Keratinocyte (primary cell): ENCODE measurements around the gene AMACR.

Experiments
- EZH2 ChIP-seq: IDR thresholded peaks from one replicate; pipeline ENCODE4 v1.6.1; 2012; ENCODE audit warnings: inconsistent platforms, mild to moderate bottlenecking, low read length, moderate library complexity
- TF ChIP-seq, protein P1 (sequence below), 3 experiments: IDR thresholded peaks in 1 of 3; conservative IDR thresholded peaks in 1 of 3; optimal IDR thresholded peaks in 1 of 3; 2 replicates in 2 of 3; 3 replicates in 1 of 3; pipeline versions ENCODE3 to v1.5.1; 2011; ENCODE audit warnings: low read length in 3 of 3, mild to moderate bottlenecking in 3 of 3, moderate library complexity in 2 of 3, control low read depth in 1 of 3, inconsistent platforms in 1 of 3; ENCODE audit not compliant: insufficient read depth in 2 of 3; ENCODE audit errors: extremely low read depth in 1 of 3

DNA sequence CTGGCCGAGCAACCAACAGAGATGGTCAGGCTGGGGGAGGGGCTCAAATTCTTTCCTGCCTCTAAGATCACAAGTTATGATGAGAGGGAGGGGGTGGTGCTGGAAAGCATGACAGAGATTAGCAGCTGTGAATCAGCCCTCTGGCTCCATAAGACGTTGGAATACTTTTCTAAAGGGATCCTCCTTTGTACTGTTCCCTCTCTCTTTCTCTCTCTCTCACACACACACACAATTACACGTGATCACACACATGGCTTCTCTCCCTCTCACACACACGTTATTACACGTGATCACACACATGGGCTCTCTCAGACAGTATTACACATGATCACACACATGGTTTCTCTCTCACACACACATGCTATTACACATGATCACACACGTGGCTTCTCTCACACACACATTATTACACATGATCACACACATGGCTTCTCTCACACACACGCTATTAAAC, 23.2 kb downstream of the AMACR start, which contains the start of gene SLC45A2:
- no peak for TF ChIP-seq EZH2
- TF ChIP-seq, protein P1, sequence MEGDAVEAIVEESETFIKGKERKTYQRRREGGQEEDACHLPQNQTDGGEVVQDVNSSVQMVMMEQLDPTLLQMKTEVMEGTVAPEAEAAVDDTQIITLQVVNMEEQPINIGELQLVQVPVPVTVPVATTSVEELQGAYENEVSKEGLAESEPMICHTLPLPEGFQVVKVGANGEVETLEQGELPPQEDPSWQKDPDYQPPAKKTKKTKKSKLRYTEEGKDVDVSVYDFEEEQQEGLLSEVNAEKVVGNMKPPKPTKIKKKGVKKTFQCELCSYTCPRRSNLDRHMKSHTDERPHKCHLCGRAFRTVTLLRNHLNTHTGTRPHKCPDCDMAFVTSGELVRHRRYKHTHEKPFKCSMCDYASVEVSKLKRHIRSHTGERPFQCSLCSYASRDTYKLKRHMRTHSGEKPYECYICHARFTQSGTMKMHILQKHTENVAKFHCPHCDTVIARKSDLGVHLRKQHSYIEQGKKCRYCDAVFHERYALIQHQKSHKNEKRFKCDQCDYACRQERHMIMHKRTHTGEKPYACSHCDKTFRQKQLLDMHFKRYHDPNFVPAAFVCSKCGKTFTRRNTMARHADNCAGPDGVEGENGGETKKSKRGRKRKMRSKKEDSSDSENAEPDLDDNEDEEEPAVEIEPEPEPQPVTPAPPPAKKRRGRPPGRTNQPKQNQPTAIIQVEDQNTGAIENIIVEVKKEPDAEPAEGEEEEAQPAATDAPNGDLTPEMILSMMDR (optimal IDR thresholded peaks at IDR 0.05 in 1 of 3, IDR thresholded peaks at IDR 0.05 in 1 of 3, conservative IDR thresholded peaks at IDR 0.05 in 1 of 3; ENCODE audit: extremely low read depth in 1 of 3, insufficient read depth in 2 of 3, low read length in 3 of 3) = no peak
